Stimulated activated CD4-positive, alpha-beta T cell treated with anti-CD3 and anti-CD28 coated beads, Interleukin-2, amount 100 ng/mL, for 24 hours (primary cell): Measurements from ENCODE around the gene TASOR.
A peak's percentile ranks its signal among the peaks of the same experiment; 100 is the strongest.

Experiments
- DNase-seq, 2 donors: peaks; one replicate each; pipeline ENCODE4 v3.0.0-alpha.2; 2020

Gene TASOR

GRCh38 chr3:56684029-56684428 is 964 bp upstream of the TASOR start:
- DNase-seq = no peak

DNA sequence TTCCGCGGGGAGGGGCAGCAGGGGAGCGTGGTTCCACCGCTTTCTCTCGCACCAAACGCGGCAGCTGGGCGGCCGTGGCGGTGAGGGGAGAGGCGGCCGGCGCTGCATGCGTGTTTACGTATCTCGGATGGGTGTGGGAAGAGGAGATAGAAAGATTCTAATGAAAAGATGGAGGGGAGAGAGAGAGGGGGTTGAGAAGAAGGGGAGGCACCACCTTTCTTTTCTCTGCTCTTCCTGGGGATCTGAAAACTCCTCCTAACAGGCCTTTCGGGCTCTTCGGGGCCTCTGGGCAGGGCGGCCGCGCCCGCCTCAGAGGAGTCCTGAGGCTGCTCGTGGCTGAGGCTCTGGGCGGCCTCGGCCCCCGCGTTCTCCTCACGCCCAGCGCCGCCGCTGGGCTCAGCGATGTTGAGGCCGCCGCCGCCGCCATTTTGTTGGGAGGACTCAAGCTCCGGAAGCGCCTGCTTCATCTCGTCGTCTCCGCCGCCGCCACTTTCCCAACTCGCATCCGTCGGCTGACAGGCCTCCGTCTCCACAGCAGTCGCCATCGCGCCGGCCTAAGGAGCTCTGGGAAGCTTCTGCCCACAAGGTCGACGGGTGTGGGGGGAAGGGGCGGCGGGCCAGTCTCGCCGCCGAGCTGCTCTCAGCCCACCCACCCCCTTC is 473 bp downstream of the TASOR start:
- DNase-seq = peak; percentile 78 to 80

GRCh38 chr3:56681984-56682461 is 1.0 kb downstream of the TASOR start:
- no peak for DNase-seq

DNA sequence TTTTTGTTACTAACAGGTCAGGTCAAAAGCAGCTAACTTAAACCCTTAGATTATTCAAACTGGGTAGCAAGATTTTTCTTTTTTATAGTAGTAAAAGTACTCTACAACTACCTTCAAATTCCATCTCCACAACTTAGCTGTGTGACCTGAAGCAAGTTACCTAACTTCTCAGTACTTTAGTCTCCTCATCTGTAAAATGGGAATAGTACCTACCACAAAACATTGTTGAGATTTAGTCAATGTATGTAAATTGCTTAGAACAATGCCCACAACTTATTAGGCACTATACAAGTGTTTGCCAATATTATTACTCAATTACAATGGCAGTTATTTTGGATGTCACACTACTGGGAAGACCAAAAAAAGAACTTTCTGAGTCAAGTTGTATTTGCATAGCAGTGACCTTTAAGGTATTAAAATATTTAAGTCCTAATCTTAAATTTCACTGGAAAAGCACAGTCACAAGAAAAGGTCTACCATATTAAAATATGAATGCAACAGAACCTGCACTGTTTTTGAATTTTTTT is 2.9 kb downstream of the TASOR start:
- no peak for DNase-seq

- no peak for DNase-seq
Observed at GRCh38 chr3:56677286-56677685, 5.8 kb downstream of the TASOR start.

DNA sequence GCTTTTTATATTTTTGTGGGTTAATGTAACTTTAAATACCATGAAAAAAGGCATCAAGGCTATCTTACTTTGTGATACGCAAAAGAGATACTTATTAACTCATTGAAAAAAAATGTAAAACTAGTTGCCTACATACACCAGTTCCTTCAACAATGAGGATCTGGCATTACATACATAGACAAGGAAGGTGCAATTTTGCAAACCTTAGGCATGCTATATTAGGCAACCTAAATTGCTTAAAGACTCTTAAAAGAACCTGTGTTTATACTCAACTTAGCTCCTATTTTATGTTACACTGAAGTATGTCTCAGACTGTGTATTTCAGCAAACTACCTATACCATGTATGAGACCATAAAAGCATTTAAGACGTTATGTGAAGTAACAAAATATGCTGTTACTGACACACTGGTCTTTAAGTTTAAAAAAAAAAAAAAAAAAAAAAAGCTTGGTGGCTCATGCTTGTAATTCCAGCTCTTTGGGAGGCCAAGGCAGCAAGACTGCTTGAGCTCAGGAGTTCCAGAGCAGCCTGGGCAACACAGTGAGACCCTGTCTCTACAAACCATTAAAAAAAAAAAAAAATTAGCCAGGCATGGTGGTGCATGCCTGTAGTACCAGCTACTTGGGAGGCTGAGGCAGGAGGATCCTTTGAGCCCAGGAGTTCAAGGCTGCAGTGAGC is 9.1 kb downstream of the TASOR start:
- no peak for DNase-seq

DNA sequence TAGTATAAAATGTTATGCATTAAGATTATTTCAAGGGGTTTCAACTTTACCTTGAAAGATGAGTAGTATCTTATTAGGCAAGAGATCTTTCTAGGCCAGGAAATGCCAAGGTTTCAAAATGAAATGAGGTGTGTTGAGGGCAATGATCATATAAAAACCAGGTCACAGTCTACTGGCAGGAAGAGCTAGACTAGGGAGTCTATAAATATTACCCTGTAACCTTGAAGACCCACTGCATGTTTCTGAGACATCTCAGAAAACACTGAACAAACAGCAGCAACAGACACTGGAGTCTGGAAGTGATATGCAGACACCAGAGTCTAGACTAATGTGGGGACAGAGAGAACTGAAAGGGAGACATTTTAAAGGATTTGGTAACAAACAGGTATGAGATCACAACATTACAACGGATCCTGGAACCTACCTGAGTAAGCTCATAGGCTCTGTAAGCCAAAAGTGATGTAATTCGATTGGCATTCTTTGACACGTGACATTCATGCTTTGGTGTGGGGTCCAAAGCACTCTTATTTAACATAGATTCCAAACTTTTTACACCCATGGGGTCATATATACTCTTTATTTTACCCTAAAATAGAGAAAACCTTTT is 15.0 kb downstream of the TASOR start:
- DNase-seq = no peak

- no peak for DNase-seq
Observed at GRCh38 chr3:56664823-56665222, 18.2 kb downstream of the TASOR start.

GRCh38 chr3:56655709-56656108 is 27.4 kb downstream of the TASOR start:
- no peak for DNase-seq

- DNase-seq = no peak
Observed at GRCh38 chr3:56654460-56654859, 28.6 kb downstream of the TASOR start.

- no peak for DNase-seq
Observed at GRCh38 chr3:56645407-56645806, 37.7 kb downstream of the TASOR start.

GRCh38 chr3:56633602-56634535 is 49.2 kb downstream of the TASOR start:
- no peak for DNase-seq
